GM19455 (cell line): ENCODE results near the gene XIRP1.

ENCODE experiments used
- ATAC-seq: cut with Tn5 transposase; IDR thresholded peaks from one replicate; pipeline ENCODE4 v1.9.1; 2021; ENCODE audit not compliant: unreplicated experiment

The XIRP1 gene

GRCh38 chr3:39144748-39145380, 47.5 kb downstream of the XIRP1 start:
- ATAC-seq: no peak

- ATAC-seq: no peak
These were observed 48.2 kb downstream of the XIRP1 start for GRCh38 chr3:39144095-39144747.

- ATAC-seq: no peak
These were observed 49.1 kb downstream of the XIRP1 start for GRCh38 chr3:39143051-39143885.

- ATAC-seq: no peak
These were observed 50.3 kb downstream of the XIRP1 start for GRCh38 chr3:39142067-39142466.

- no peak for ATAC-seq
These were observed 51.0 kb downstream of the XIRP1 start for GRCh38 chr3:39141171-39141995.

GRCh38 chr3:39140341-39140971, 51.9 kb downstream of the XIRP1 start:
- no peak for ATAC-seq

GRCh38 chr3:39139442-39139841, 53.0 kb downstream of the XIRP1 start:
- no peak for ATAC-seq

GRCh38 chr3:39138804-39139415, 53.5 kb downstream of the XIRP1 start:
- ATAC-seq: no peak

- ATAC-seq: no peak
These were observed 54.2 kb downstream of the XIRP1 start for GRCh38 chr3:39137991-39138803.

- no peak for ATAC-seq
These were observed 54.9 kb downstream of the XIRP1 start for GRCh38 chr3:39137435-39137936.

- ATAC-seq: no peak
These were observed 55.6 kb downstream of the XIRP1 start for GRCh38 chr3:39136533-39137434.

GRCh38 chr3:39135170-39135805, 57.1 kb downstream of the XIRP1 start:
- no peak for ATAC-seq

- no peak for ATAC-seq
These were observed 58.1 kb downstream of the XIRP1 start for GRCh38 chr3:39134305-39134704.

GRCh38 chr3:39133822-39134221, 58.6 kb downstream of the XIRP1 start:
- no peak for ATAC-seq
